SJCRH30 (cell line): ENCODE measurements around the gene ANAPC16. TPM values are rescaled to one million over a fixed set of nuclear protein-coding genes. Genes with fewer than 3 reads are reported as not detected.
"Not testable (repeated sequence)": the region's sequence is repeated elsewhere in the genome, so short reads cannot be mapped to it uniquely, and the experiment has no call there.

Experiments
- DNase-seq, 2 experiments: peaks; one replicate each; pipeline ENCODE4 v3.0.0-alpha.2; 2015 to 2020
- H3K27ac ChIP-seq: fragments of 250-450 bp; sonication (Bioruptor Pico); 2 replicates; pipeline ENCODE4 v1.5.1; 2020; ENCODE audit warnings: mild to moderate bottlenecking, moderate library complexity
- H3K27me3 ChIP-seq: fragments of 250-450 bp; sonication (Bioruptor Pico); 2 replicates; pipeline ENCODE4 v1.5.1; 2020; ENCODE audit warnings: mild to moderate bottlenecking, moderate library complexity
- H3K36me3 ChIP-seq: fragments of 250-450 bp; sonication (Bioruptor Pico); 2 replicates; pipeline ENCODE4 v1.5.1; 2020; ENCODE audit warnings: mild to moderate bottlenecking, moderate library complexity
- H3K4me1 ChIP-seq: fragments of 250-450 bp; sonication (Bioruptor Pico); 2 replicates; pipeline ENCODE4 v1.5.1; 2020; ENCODE audit warnings: mild to moderate bottlenecking, moderate library complexity
- H3K4me3 ChIP-seq: fragments of 250-450 bp; sonication (Bioruptor Pico); 2 replicates; pipeline ENCODE4 v1.5.1; 2020; ENCODE audit warnings: mild to moderate bottlenecking, moderate library complexity
- H3K9me3 ChIP-seq: fragments of 250-450 bp; sonication (Bioruptor Pico); replicated peaks from 2 replicates; pipeline ENCODE4 v1.5.1; 2020; ENCODE audit warnings: mild to moderate bottlenecking, moderate library complexity
- total RNA-seq: library from RNA; depleted of rRNA; stranded (reverse); fragments of >200 nt; shearing (Covaris generic); gene quantifications from 2 replicates; pipeline ENCODE4 v1.2.3, GENCODE V29; 2014

ANAPC16 gene
- total RNA-seq, 1 experiment from 2014 or later, result 71.9 TPM

- no peak overlapping the region for H3K4me3 ChIP-seq
- no peak for DNase-seq
- peaks cover 10% of the 10 kb centered on the region; the same call in 1 of the 2 replicates for H3K4me1 ChIP-seq
- H3K27ac ChIP-seq, result no peak overlapping the region
- no peaks in the 10 kb centered on the region for H3K27me3 ChIP-seq
- no peaks in the 10 kb centered on the region for H3K9me3 ChIP-seq
- H3K36me3 ChIP-seq, result no peaks in the 10 kb centered on the region
These were observed 28.8 kb downstream of the ANAPC16 start for GRCh38 chr10:72244573-72245038.

GRCh38 chr10:72245949-72246525 lies 30.2 kb downstream of the ANAPC16 start:
- no peak for DNase-seq
- no peak overlapping the region for H3K27ac ChIP-seq
- H3K27me3 ChIP-seq, result no peaks in the 10 kb centered on the region
- peaks cover 10% of the 10 kb centered on the region; the same call in 1 of the 2 replicates for H3K4me1 ChIP-seq
- H3K4me3 ChIP-seq, result no peak overlapping the region
- H3K36me3 ChIP-seq, result no peaks in the 10 kb centered on the region
- H3K9me3 ChIP-seq, result no peaks in the 10 kb centered on the region

DNA sequence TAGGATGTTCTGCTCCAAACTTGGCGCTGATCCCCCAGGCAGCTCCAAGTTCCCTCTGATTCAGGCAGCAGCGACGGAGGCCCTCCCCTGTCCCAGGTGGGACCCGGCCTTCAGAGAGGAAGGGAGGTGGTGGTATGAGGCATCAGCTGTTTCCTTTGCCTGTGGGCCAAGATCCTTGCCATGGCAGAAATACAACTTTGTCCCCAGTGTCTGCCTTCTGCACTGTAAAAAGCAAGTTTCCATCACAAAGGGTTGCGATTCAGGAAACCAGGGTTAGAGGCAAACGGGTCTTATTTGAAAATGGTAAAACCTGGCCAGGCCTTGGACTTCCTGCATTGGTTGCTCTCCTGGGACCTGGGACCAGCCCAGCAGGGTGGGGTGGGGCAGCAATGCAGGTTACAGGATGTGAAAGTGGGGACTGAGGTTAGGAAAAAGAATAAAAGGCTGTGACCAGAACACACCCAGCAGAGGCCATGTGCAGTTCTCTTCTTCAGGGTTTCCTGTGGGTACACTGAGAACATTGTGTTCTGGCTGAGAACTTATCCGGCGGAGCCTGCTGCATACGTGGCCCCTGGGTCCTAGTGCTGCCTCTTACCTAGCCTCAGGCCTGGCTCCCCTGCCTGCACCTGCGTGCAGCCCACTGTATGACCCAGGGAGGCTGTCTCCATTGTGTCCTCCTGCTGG lies 32.8 kb downstream of the ANAPC16 start:
- Histone ChIP-seq H3K36me3 (no peaks in the 10 kb centered on the region), H3K4me1 (peaks cover 18% of the 10 kb centered on the region), H3K4me3 (peak overlapping the region; percentile 41), H3K9me3 (no peaks in the 10 kb centered on the region), H3K27ac (peak overlapping the region; percentile 37; the same call in 1 of the 2 replicates), H3K27me3 (no peaks in the 10 kb centered on the region)
- peak; percentile 65 to 77 for DNase-seq

- H3K27ac ChIP-seq, H3K9me3 ChIP-seq: not testable (repeated sequence)
These were observed 33.5 kb downstream of the ANAPC16 start for GRCh38 chr10:72249176-72249862.

GRCh38 chr10:72250666-72251065 lies 34.9 kb downstream of the ANAPC16 start:
- Histone ChIP-seq H3K27ac (no peak overlapping the region), H3K36me3 (no peaks in the 10 kb centered on the region), H3K9me3 (no peaks in the 10 kb centered on the region), H3K27me3 (no peaks in the 10 kb centered on the region), H3K4me1 (peaks cover 20% of the 10 kb centered on the region), H3K4me3 (no peak overlapping the region)
- DNase-seq, result peak in 1 of 2 experiments; percentile 39

More at GRCh38 chr10:72249176-72249862, 33.5 kb downstream of the ANAPC16 start:
- not testable (repeated sequence) for DNase-seq, H3K27me3 ChIP-seq, H3K36me3 ChIP-seq
- Histone ChIP-seq H3K4me3 (peak overlapping the region; percentile 41; the same call in 1 of the 2 replicates), H3K4me1 (peaks cover 18% of the 10 kb centered on the region)

DNA sequence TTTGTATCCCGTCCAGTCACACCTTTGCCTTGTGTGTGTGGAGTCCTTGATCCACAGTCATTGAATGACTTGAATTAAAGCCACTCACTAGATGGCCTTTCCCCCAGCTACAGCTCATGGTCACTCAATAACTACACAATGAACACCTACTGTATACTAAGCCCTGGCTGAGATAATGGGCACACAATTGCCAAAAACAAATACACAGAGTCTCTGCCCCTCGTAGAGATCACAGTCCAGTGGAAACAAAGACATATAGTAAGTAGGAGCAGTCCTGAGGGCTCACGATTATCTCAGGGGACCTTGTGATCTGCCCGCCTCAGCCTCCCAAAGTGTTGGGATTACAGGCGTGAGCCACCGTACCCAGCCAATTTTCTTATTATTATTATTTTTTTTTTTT lies 35.8 kb downstream of the ANAPC16 start:
- H3K27ac ChIP-seq, result no peak overlapping the region

GRCh38 chr10:72252972-72253371 lies 37.2 kb downstream of the ANAPC16 start:
- Histone ChIP-seq H3K4me3 (no peak overlapping the region), H3K4me1 (peaks cover 24% of the 10 kb centered on the region), H3K9me3 (no peaks in the 10 kb centered on the region), H3K36me3 (no peaks in the 10 kb centered on the region), H3K27ac (peak overlapping the region; percentile 25), H3K27me3 (no peaks in the 10 kb centered on the region)
- peak in 1 of 2 experiments; percentile 53 for DNase-seq

More for the DNA sequence above, 35.8 kb downstream of the ANAPC16 start:
- Histone ChIP-seq H3K9me3 (no peaks in the 10 kb centered on the region), H3K4me3 (no peak overlapping the region), H3K36me3 (no peaks in the 10 kb centered on the region), H3K27me3 (no peaks in the 10 kb centered on the region), H3K4me1 (peaks cover 20% of the 10 kb centered on the region)
- DNase-seq, result no peak

- Histone ChIP-seq H3K36me3 (no peaks in the 10 kb centered on the region), H3K4me1 (peaks cover 24% of the 10 kb centered on the region), H3K27me3 (no peaks in the 10 kb centered on the region), H3K9me3 (no peaks in the 10 kb centered on the region), H3K4me3 (no peak overlapping the region), H3K27ac (no peak overlapping the region)
- no peak for DNase-seq
These were observed 37.8 kb downstream of the ANAPC16 start for GRCh38 chr10:72253578-72253977.

GRCh38 chr10:72254813-72255568 lies 39.2 kb downstream of the ANAPC16 start:
- no peaks in the 10 kb centered on the region for H3K36me3 ChIP-seq
- peak overlapping the region; percentile 69 for H3K27ac ChIP-seq
- peaks cover 36% of the 10 kb centered on the region for H3K4me1 ChIP-seq
- no peaks in the 10 kb centered on the region for H3K27me3 ChIP-seq
- peak; percentile 76 to 83 for DNase-seq
- no peaks in the 10 kb centered on the region for H3K9me3 ChIP-seq
- peak overlapping the region; percentile 54 for H3K4me3 ChIP-seq

- H3K36me3 ChIP-seq, result no peaks in the 10 kb centered on the region
- H3K27me3 ChIP-seq, result no peaks in the 10 kb centered on the region
- DNase-seq, result no peak
- H3K27ac ChIP-seq, result no peak overlapping the region
- no peak overlapping the region for H3K4me3 ChIP-seq
- H3K9me3 ChIP-seq, result no peaks in the 10 kb centered on the region
- H3K4me1 ChIP-seq, result peaks cover 40% of the 10 kb centered on the region
These were observed 40.3 kb downstream of the ANAPC16 start for GRCh38 chr10:72255977-72256729.

DNA sequence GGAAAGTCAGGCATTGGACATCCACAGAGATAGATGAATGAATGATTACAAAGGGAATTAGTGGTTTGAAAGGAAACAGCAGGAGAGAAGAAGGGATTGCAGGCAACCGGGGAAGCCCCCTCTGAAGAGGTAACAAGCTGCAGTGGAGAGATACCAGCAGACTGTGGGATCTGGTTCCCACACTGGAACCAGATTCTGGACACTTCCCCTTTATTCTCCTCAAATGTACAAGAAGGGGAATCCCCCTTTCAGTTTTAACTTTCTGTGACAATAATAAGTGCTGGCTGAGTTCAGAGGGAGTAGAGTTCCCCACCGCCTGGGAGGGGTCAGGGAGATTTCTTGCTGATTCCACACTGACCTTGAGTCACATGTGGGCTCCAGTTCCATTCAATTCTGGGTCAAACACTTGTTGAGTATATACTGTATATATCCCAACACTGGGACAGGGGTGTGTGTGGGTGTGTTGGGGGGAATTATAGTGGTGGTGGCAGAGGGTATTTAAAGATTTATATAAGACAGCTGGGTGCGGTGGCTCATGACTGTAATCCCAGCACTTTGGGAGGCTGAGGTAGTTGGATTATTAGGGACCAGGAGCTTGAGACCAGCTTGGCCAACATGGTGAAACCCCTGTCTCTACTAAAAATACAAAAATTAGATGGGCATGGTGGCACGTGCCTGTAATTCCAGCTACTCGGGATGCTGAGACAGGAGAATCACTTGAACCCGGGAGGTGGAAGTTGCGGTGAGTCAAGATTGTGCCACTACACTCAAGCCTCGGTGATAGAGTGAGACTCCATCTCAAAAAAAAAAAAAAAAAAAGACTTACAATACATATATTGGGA lies 41.5 kb downstream of the ANAPC16 start:
- H3K4me3 ChIP-seq, result no peak overlapping the region
- no peak overlapping the region for H3K27ac ChIP-seq
- DNase-seq, result peak in 1 of 2 experiments; percentile 49
- no peaks in the 10 kb centered on the region for H3K9me3 ChIP-seq
- peaks cover 46% of the 10 kb centered on the region for H3K4me1 ChIP-seq
- no peaks in the 10 kb centered on the region for H3K36me3 ChIP-seq
- no peaks in the 10 kb centered on the region for H3K27me3 ChIP-seq

DNA sequence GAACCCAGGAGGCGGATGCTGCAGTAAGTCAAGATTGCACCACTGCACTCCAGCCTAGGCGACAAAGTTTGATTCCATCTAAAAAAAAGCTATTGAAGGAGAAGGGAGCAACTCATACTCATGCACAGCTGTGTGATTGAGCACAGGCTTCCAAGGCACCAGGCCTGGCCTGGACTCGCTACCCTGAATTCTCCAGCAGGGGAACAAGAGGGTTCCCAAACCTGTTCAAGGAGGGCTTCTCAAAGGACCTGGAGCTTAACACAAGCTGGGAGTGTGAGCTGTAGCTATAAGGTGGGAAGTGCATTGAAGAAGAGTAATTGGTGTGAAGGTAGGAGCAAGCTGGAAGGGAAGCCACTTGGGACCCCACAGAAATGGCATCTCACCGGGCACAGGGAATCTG lies 42.8 kb downstream of the ANAPC16 start:
- Histone ChIP-seq H3K27me3 (no peaks in the 10 kb centered on the region), H3K27ac (no peak overlapping the region), H3K9me3 (no peaks in the 10 kb centered on the region), H3K4me3 (no peak overlapping the region), H3K4me1 (peaks cover 38% of the 10 kb centered on the region), H3K36me3 (no peaks in the 10 kb centered on the region)
- DNase-seq, result no peak

GRCh38 chr10:72259491-72260238 lies 43.9 kb downstream of the ANAPC16 start:
- Histone ChIP-seq H3K9me3 (no peaks in the 10 kb centered on the region), H3K27ac (peak overlapping the region; percentile 90), H3K4me3 (peak overlapping the region; percentile 51), H3K36me3 (no peaks in the 10 kb centered on the region), H3K27me3 (no peaks in the 10 kb centered on the region), H3K4me1 (peaks cover 38% of the 10 kb centered on the region)
- peak; percentile 32 to 52 for DNase-seq
